Kidney (tissue), 14 donors: ENCODE data around the gene HCFC1. TPM values are rescaled to one million over a fixed set of nuclear protein-coding genes. Genes with fewer than 3 reads are reported as not detected.
A peak's percentile ranks its signal among the peaks of the same experiment; 100 is the strongest.

Experiments used
- DNase-seq, 5 donors: peaks; one replicate each; pipeline ENCODE4 v3.0.0-alpha.2; 2013 to 2020
- FAIRE-seq: peaks from 2 replicates; lab custom pipeline; 2012; peaks lifted over from hg19 to GRCh38; lab: Jason Lieb, UNC
- H3K27ac ChIP-seq, 2 donors: one replicate each; pipeline ENCODE4 v1.7.0; 2013; ENCODE audit warnings: low read depth in 2 of 2, low read length in 2 of 2, inconsistent platforms in 1 of 2
- H3K27me3 ChIP-seq: one replicate; pipeline ENCODE4 v1.7.1; 2013; ENCODE audit warnings: low read length, inconsistent platforms; ENCODE audit not compliant: control insufficient read depth, insufficient read depth
- H3K36me3 ChIP-seq, 3 donors: one replicate each; pipeline versions ENCODE4 v1.7.0 to v1.7.1; 2013; ENCODE audit warnings: low read length in 3 of 3, control low read depth in 1 of 3, inconsistent platforms in 1 of 3; ENCODE audit not compliant: insufficient read depth in 3 of 3, control insufficient read depth in 2 of 3
- H3K4me1 ChIP-seq, 3 donors: one replicate each; pipeline versions ENCODE4 v1.7.0 to v1.7.1; 2013; ENCODE audit warnings: low read length in 3 of 3, inconsistent platforms in 1 of 3, low read depth in 1 of 3; ENCODE audit not compliant: control insufficient read depth in 2 of 3, insufficient read depth in 2 of 3
- H3K4me3 ChIP-seq, 3 donors: one replicate each; pipeline versions ENCODE4 v1.7.0 to v1.8.1; 2013; ENCODE audit warnings: low read length in 3 of 3, control low read depth in 1 of 3, inconsistent platforms in 1 of 3
- H3K9ac ChIP-seq, 3 donors: one replicate each; pipeline versions ENCODE4 v1.7.0 to v1.7.1; 2013; ENCODE audit warnings: low read length in 3 of 3, control low read depth in 1 of 3, inconsistent platforms in 1 of 3
- H3K9me3 ChIP-seq, 3 donors: one replicate each; pipeline versions ENCODE4 v1.7.0 to v1.7.1; 2013; ENCODE audit warnings: low read length in 3 of 3, control low read depth in 1 of 3, inconsistent platforms in 1 of 3; ENCODE audit not compliant: control insufficient read depth in 2 of 3, insufficient read depth in 1 of 3
- CTCF ChIP-seq: IDR thresholded peaks from 3 replicates; pipeline ENCODE4 v1.5.1; 2012; ENCODE audit warnings: mild to moderate bottlenecking, moderate library complexity, borderline replicate concordance; ENCODE audit not compliant: insufficient read depth; ENCODE audit errors: extremely low read depth
- intact Hi-C: fragments of 100-400 bp; cut with DNase I; formaldehyde crosslinking; loops from one replicate; pipeline ENCODE4 v1.11.1; 2022
- polyA plus RNA-seq: library from polyadenylated mRNA; stranded (reverse); fragments of 350-450 nt; fragmentation: Illumina TruSeq; extraction: RNeasy Lipid Tissue Mini Kit (QIAGEN cat#74804); gene quantifications from one replicate; pipeline ENCODE4 v1.2.3, GENCODE V29; 2014; ENCODE audit warnings: low read depth, low replicate concordance; ENCODE audit not compliant: insufficient read depth
- total RNA-seq: library from RNA; stranded (reverse); fragmentation: NEBNext Ultra II Directional; extraction: Animal tissue kit (Norgen Biotek cat#: 25700); gene quantifications from one replicate; pipeline ENCODE4 v1.2.1, GENCODE V29; 2021
- donor health status: control.
- donor health status: control.
- donor health status: control.
- donor health status: control.
- donor health status: control.
- donor health status: DM: yes; HTN: yes; CAD: no.
- donor health status: Normal renal cell carcinoma (clear cell type).

Gene HCFC1
- total and polyA plus RNA-seq, 2 donors from 2014 or later = 13.5 to 54.6 TPM

GRCh38 chrX:153944140-153944799 lies 27.3 kb downstream of the HCFC1 start, which contains the start of gene RENBP:
Gene RENBP, minus strand, starts transcription at chrX:153944643. Its CDS starts 33 bp downstream, at chrX:153944610.
- TF ChIP-seq CTCF = no peak
- peaks cover 0 to 14% (median 0%) of the 10 kb centered on the region in 3 donors for H3K4me1 ChIP-seq
- H3K9ac ChIP-seq = peak within 1 kb of the TSS in 1 of 3 donors; percentile 58
- DNase-seq = peak in 4 of 5 donors; percentile 58 to 79 (median 70)
- FAIRE-seq = no peak
- peak within 1 kb of the TSS; percentile 28 to 67 for H3K27ac ChIP-seq
- intact Hi-C loops = no loop called here
- no peaks in the 10 kb centered on the region for H3K9me3 ChIP-seq
- peak within 1 kb of the TSS in 2 of 3 donors; percentile 52 to 55 for H3K4me3 ChIP-seq
- no peaks in the 10 kb centered on the region for H3K27me3 ChIP-seq
- H3K36me3 ChIP-seq = no peaks in the 10 kb centered on the region

- Histone ChIP-seq H3K9me3 (no peaks in the 10 kb centered on the region), H3K9ac (no peak overlapping the region), H3K4me3 (no peak overlapping the region), H3K4me1 (peaks cover 0 to 10% (median 0%) of the 10 kb centered on the region in 3 donors), H3K27me3 (no peaks in the 10 kb centered on the region), H3K27ac (no peak overlapping the region), H3K36me3 (no peaks in the 10 kb centered on the region)
- no peak for TF ChIP-seq CTCF
- intact Hi-C loops = no loop called here
- FAIRE-seq (no peak), DNase-seq (peak in 1 of 5 donors; percentile 21)
Measured at GRCh38 chrX:153941336-153942252, 30.0 kb downstream of the HCFC1 start.

- Histone ChIP-seq H3K9ac (no peak overlapping the region), H3K4me3 (no peak overlapping the region), H3K36me3 (no peaks in the 10 kb centered on the region), H3K27me3 (no peaks in the 10 kb centered on the region), H3K9me3 (no peaks in the 10 kb centered on the region), H3K4me1 (peaks cover 0 to 10% (median 0%) of the 10 kb centered on the region in 3 donors), H3K27ac (no peak overlapping the region)
- no peak for FAIRE-seq
- no peak for TF ChIP-seq CTCF
- peak in 1 of 5 donors; percentile 67 for DNase-seq
- intact Hi-C loops = no loop called here
Measured at GRCh38 chrX:153939573-153939972, 32.0 kb downstream of the HCFC1 start.
